ENCODE data around the gene AIRE.
"Not testable (repeated sequence)": the region's sequence is repeated elsewhere in the genome, so short reads cannot be mapped to it uniquely, and the experiment has no call there.

AIRE gene

GRCh38 chr21:44263768-44264167 is 21.9 kb upstream of the AIRE start:
- in situ Hi-C loops (cut with MboI; ENCODE audit: low pct_unique_long_range_greater_than_20kb, low sequenced_read_pairs): no loop called here
- DNase-seq: no peak

- in situ Hi-C loops (cut with MboI; ENCODE audit: low pct_unique_long_range_greater_than_20kb, low sequenced_read_pairs): no loop called here
- DNase-seq: no peak
Measured at GRCh38 chr21:44265734-44266270, 19.9 kb upstream of the AIRE start.

GRCh38 chr21:44267655-44268142 is 18.0 kb upstream of the AIRE start:
- in situ Hi-C loops (cut with MboI; ENCODE audit: low pct_unique_long_range_greater_than_20kb, low sequenced_read_pairs): no loop called here
- DNase-seq: peak; percentile 27

- in situ Hi-C loops (cut with MboI; ENCODE audit: low pct_unique_long_range_greater_than_20kb, low sequenced_read_pairs): no loop called here
- DNase-seq: no peak
Measured at GRCh38 chr21:44269090-44269489, 16.6 kb upstream of the AIRE start.

GRCh38 chr21:44271558-44272283 is 14.0 kb upstream of the AIRE start:
- in situ Hi-C loops (cut with MboI; ENCODE audit: low pct_unique_long_range_greater_than_20kb, low sequenced_read_pairs): no loop called here
- DNase-seq: no peak

GRCh38 chr21:44272284-44272858 is 13.3 kb upstream of the AIRE start:
- in situ Hi-C loops (cut with MboI; ENCODE audit: low pct_unique_long_range_greater_than_20kb, low sequenced_read_pairs): no loop called here

GRCh38 chr21:44273046-44273445 is 12.6 kb upstream of the AIRE start:
- DNase-seq: no peak
- in situ Hi-C loops (cut with MboI; ENCODE audit: low pct_unique_long_range_greater_than_20kb, low sequenced_read_pairs): no loop called here

More at GRCh38 chr21:44272284-44272858, 13.3 kb upstream of the AIRE start:
- DNase-seq: no peak

GRCh38 chr21:44275041-44275440 is 10.6 kb upstream of the AIRE start:
- no peak for DNase-seq
- in situ Hi-C loops (cut with MboI; ENCODE audit: low pct_unique_long_range_greater_than_20kb, low sequenced_read_pairs): no loop called here

GRCh38 chr21:44279354-44280260 is 6.1 kb upstream of the AIRE start:
- in situ Hi-C loops (cut with MboI; ENCODE audit: low pct_unique_long_range_greater_than_20kb, low sequenced_read_pairs): no loop called here
- no peak for DNase-seq

GRCh38 chr21:44281801-44282200 is 3.9 kb upstream of the AIRE start:
- no peak for DNase-seq
- in situ Hi-C loops (cut with MboI; ENCODE audit: low pct_unique_long_range_greater_than_20kb, low sequenced_read_pairs): no loop called here

GRCh38 chr21:44282370-44282769 is 3.3 kb upstream of the AIRE start:
- in situ Hi-C loops (cut with MboI; ENCODE audit: low pct_unique_long_range_greater_than_20kb, low sequenced_read_pairs): no loop called here
- DNase-seq: no peak

GRCh38 chr21:44283211-44283785 is 2.4 kb upstream of the AIRE start:
- in situ Hi-C loops (cut with MboI; ENCODE audit: low pct_unique_long_range_greater_than_20kb, low sequenced_read_pairs); DNase-seq: not testable (repeated sequence)

- in situ Hi-C loops (cut with MboI; ENCODE audit: low pct_unique_long_range_greater_than_20kb, low sequenced_read_pairs): no loop called here
- DNase-seq: no peak
Measured at GRCh38 chr21:44283948-44284347, 1.7 kb upstream of the AIRE start.

- in situ Hi-C loops (cut with MboI; ENCODE audit: low pct_unique_long_range_greater_than_20kb, low sequenced_read_pairs): no loop called here
- DNase-seq: no peak
Measured at GRCh38 chr21:44286086-44286715, 525 bp downstream of the AIRE start.

GRCh38 chr21:44286716-44287632 is 1.3 kb downstream of the AIRE start:
- DNase-seq: no peak
- in situ Hi-C loops (cut with MboI; ENCODE audit: low pct_unique_long_range_greater_than_20kb, low sequenced_read_pairs): no loop called here

GRCh38 chr21:44288251-44289110 is 2.8 kb downstream of the AIRE start:
- in situ Hi-C loops (cut with MboI; ENCODE audit: low pct_unique_long_range_greater_than_20kb, low sequenced_read_pairs): no loop called here
- DNase-seq: no peak

GRCh38 chr21:44289381-44290010 is 3.8 kb downstream of the AIRE start:
- in situ Hi-C loops (cut with MboI; ENCODE audit: low pct_unique_long_range_greater_than_20kb, low sequenced_read_pairs): no loop called here
- DNase-seq: no peak

Data from KBM-7 (cell line).